Stimulated activated CD4-positive, alpha-beta T cell treated with anti-CD3 and anti-CD28 coated beads, Interleukin-1b, Interleukin-23, amount 100 ng/mL, for 1 hour (primary cell): ENCODE results near the gene JAML.

Experiments used
- DNase-seq, 2 donors: peaks; one replicate each; pipeline ENCODE4 v3.0.0-alpha.2; 2020; ENCODE audit warnings: low read depth in 2 of 2

The JAML gene

GRCh38 chr11:118168751-118169150 lies 56.1 kb downstream of the JAML start:
- no peak for DNase-seq

DNA sequence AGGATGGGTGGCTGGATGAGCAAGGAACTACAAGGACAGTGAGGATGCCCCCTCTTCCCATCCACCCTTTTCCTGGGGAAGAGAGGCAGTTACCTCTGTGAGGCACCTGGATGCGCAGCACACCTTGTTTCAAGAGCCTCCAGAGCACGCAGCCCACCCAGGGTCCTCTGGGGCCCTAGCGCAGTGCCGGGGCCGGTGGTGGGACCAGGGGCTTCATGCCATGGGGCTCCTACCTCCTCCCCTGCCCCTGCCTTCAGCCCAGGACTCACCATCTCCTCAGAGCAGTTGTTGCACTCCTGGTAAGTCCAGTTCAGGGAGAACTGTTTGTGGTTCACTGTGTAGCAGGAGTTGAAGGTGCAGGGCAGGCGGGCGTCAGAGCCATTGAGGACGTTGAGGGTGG lies 56.5 kb downstream of the JAML start:
- DNase-seq: no peak

DNA sequence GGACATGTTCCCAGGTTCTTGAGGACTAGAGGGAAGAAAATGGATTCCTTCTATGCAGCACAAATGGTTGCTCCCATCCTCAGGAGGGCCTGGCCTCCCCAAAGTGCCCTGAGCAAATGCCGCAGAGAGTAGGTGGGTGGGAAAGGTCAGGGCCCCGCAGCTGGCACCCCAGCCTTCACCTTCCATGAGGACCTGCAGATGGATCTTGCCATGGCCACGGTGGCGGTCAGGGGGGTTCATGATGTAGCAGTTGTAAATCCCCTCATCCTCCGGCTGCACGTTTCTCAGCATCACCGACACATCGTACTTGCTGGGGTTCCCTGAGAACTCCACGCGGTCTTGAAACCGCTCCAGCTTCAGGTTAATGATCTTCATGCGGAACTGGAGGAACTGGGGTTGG lies 56.9 kb downstream of the JAML start:
- DNase-seq: no peak

DNA sequence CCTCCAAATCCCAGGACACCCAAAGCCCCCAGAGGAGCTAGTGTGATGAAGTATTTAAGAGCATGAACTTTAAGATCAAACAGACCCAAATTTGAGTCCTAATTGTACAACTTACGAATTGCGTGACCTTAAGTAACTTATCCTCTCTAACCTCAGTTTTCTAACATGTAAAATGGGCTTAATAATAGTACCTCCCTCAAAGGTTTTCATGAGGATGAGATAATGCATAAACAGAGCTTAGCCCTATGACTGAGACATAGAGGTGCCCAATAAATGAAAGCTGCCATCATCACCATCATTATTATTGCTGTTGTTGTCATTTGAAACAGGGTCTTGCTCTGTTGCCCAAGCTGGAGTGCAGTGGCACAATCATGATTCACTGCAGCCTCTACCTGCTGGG lies 57.6 kb downstream of the JAML start:
- no peak for DNase-seq

GRCh38 chr11:118166641-118167040 lies 58.2 kb downstream of the JAML start:
- no peak for DNase-seq

- DNase-seq: no peak
Measured at GRCh38 chr11:118164885-118165284, 59.9 kb downstream of the JAML start.

DNA sequence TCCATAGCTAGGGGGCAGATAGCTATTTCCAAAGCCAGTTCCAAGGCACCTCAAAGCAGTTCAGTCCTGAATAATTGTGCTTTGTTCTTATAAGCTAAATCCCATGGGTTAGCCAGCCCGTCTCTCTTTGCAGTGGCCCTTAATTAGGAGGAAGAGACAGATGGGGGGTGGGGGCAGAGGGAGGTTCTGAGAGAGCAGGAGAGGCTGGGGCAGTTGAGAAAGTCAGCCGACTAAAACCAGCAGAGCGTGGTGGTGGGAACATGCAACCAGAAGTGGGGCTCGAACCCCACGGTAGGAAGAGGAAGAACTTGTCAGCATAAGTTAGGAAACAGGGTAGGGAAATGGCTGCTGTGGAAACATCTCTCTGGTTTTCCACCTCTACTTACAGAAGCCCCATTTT lies 61.3 kb downstream of the JAML start:
- DNase-seq: no peak

GRCh38 chr11:118162846-118163245 lies 62.0 kb downstream of the JAML start:
- DNase-seq: no peak

GRCh38 chr11:118161786-118162185 lies 63.0 kb downstream of the JAML start:
- DNase-seq: no peak

DNA sequence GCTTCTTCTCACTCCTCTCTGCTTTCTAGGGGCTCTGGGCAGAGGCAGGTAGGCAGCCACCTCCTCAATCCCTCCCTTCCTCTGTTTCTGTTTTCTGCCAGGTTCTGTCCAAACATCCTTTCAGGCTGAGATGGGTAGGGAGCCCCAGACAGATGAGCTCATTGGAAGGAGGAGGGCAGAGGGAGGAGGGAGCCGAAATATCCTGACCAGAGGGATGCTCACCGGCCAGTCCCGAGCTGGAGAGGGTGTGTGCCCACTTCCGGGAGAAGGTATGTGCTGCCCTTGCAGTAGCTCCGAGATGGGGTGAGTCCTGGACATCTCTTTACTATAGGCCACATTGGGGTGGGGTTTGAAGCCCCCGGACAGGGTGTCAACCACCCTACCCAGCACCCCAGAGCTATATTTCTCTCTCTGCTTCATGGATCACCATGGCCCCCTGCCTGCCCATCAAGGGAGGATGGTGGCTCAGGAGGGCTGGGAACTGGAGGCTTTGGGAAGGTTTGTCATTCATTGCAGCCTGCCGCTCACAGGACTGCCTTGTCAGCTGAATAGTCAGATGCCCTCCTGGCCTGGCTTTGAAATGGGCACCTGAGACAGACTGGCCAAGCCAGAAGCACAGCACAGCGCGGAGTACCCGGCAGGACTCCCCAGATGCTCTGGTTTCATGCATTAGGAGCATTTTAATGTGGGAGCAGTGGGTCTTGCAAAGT lies 67.5 kb downstream of the JAML start:
- no peak for DNase-seq

- DNase-seq: no peak
Measured at GRCh38 chr11:118156531-118157185, 68.2 kb downstream of the JAML start.

DNA sequence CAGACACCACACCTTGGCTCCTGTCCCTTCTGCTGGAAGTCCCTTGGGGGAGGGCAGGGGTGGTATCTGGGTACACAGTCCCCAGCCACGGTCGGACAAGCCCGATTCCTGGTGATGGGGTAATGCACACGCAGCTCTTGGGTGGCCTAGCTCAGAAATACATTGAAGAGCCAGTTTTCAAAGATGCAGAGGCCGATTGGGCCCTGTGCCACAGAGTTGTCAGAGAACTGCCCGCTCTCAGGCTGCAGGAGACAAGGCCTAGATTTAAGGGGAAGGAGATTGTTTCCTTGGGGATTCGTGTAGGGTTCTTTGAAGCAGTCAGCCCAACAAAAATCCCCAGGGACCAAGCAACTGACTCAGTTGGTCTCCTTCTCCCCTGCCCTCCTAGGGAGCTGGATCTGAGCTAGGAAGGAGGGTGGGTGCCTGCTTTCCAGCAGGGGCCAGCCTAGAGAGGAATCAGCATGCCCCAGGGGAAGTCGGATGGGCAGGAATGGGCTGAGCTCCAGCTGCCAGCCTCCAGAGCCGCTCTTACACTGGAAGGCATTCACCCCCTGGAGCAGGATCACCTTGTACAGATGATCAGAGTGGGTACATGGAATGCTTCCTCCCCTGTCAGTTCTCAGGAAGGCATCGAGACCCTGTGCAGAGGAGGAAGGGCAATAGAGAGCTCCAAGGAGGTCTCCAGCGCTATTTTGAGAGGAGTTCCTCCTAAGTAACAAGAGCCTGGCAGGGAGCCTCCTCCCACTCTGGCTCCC lies 68.9 kb downstream of the JAML start:
- DNase-seq: no peak

GRCh38 chr11:118154641-118155040 lies 70.2 kb downstream of the JAML start:
- no peak for DNase-seq

- no peak for DNase-seq
Measured at GRCh38 chr11:118153976-118154375, 70.8 kb downstream of the JAML start.

DNA sequence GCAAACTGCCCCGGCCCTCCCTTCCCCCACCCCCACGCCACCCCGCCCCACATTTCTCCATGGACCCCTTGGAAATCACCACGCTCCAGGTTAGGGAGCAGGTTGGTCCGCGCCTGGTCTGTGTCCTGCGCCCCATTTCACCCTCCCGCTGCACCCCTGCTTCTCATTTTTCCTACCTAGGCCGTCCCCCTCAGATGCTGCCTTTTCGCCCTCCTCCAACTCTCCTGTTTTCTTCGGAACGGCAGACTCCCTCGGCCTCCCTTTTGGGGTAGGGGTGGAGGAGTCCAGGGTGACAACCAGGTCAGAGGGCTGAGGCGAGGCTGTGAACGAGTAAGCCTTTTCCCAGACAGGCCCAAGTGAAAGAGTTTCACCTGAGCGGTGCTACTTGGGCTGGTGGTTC lies 71.3 kb downstream of the JAML start:
- DNase-seq: no peak

GRCh38 chr11:118152552-118153471 lies 72.0 kb downstream of the JAML start, which contains the start of gene SCN4B:
Gene SCN4B (minus strand): TSS chr11:118152823. CDS start chr11:118152673, 150 bp downstream.
- DNase-seq: no peak

- no peak for DNase-seq
Measured at GRCh38 chr11:118152020-118152551, 72.7 kb downstream of the JAML start.

DNA sequence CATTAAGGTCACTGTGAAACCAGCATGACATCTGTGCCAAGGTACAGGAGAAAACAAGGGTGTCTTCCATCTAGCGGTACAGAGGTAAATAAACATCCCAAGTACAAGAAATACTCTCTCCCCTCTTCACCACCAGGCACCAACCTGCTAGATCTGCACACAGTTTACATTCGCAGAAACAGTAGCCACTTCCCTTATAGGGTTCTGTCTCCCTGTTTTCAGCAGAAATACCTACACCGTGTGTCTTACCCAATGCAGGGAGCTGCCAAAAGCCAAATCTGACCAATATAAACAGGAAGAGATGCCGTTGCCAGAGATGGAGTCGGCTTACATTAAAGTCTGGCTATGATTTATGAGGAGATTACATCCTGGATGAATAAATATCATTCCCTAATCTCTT lies 73.4 kb downstream of the JAML start:
- no peak for DNase-seq

DNA sequence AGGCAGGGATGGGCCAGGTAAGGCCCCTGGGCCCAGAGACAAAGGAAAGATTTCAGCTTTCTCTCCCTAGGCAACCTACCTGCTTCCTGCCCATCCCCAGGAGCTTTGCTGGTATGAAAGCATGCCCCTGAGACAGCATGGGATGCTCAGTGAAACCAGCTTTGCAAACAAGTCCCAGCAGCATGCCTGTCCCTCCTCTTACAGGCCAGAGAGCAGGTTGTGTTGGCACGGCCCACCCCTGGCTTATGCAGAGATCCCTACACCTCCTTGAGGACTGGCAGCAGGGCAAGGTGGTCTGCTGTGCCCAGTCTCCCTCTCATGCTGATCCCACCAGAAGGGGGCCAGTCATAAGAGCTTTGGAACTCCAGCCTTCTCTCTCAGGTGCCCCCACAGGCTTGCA lies 75.3 kb downstream of the JAML start:
- no peak for DNase-seq

DNA sequence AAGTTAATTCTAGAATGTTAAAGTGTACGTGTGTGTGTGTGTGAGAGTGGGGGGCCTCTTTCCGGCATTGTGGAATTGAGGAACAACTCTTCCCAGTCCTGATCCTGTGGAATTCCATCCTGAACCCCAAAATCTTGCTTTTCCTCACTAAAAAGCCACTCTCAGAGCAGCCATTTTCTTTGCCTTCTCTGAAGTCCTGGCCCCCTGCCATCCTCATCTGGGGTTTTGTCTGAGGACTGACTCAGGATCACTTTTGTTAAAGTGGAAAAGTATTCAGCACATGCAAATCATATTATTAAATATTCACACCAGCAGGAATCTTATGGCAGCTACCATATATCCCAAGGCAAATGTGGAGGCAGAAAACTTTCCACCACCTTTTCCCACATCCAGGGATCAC lies 76.0 kb downstream of the JAML start:
- DNase-seq: no peak

DNA sequence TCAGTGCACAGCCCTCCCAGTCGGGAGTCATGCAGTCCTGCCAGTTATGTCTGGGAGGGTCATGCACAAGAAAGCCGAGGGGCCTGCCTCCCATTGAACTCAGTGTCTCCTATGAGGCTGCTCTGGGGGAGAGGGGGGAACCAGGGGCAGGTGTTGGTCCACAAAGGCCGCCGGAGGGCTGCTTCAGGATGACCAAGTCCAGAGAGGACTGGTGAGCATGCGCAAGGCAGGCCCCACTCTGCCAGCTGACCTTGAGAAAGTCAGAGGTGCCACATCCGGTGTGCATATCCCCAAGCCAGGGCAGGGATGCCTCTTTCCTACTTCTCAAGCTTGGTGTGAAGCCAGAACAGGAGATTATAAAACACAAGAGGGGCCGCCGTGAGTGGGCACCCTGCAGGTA lies 76.6 kb downstream of the JAML start:
- DNase-seq: no peak

DNA sequence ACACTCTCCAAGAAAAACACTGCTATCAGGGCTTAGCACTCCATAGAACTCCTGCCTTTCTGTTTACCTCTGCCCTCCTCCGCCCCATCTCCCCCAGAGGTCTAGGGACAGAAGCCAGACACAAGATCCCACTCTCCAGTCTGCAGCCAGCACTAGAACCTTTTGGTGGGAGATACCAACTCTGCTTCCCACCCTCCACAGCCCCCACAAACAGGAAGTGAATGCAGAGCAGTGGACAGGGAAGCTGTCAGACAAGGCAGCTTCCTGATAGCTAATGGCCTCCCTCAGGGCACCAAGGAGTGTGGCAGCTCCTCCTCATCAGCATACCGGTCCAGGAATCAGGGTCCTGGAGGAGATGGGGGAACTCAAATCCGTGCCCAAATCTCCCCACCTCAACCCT lies 77.3 kb downstream of the JAML start:
- no peak for DNase-seq
